ENCODE measurements around the gene AKT1.
"Not testable (repeated sequence)": the region's sequence is repeated elsewhere in the genome, so short reads cannot be mapped to it uniquely, and the experiment has no call there.

Gene AKT1

DNA sequence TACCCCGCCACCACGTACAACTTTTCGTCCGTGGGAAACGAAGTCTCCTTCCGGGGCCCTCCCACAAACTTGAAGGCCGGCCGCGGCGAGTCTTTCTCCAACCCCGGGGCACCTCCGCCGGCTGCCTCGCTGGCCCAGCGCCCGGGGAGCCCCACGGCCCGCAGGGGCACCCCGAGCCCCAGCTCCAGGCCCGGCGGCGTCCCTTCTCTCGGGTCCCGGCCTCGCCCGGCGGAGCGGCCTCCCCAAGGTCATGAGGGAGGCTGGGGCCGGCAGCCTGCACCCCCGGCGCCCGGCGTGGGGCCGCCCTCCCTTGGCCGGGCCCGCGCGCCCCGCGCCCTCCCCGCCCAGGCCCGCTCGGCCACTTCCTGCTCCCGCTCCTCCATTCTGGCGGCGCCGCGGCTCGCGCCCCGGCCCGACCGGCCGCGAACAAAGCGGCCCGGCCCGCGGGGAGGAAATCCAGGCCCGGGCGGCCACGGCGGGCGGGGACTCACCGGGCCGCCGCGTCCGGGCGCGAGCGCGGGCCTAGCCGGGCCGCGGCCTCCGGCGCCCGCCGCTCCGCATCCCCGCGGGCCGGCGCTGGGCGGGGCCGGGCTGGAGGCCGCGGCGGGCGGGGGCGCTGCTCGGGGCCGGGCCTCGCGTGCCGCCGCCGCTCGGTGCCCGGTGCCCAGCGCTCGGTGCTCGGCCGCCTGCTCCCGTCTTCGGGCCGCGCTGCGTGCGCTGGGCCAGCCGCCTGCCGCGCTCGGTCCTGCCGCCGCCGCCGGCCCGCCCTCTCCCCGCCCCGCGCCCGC, at the start of gene AKT1:
Gene AKT1, minus strand, starts transcription at position 756 of the 788 bp plus-strand sequence. CDS start 3,105 bp downstream, outside the sequence.
- no peak for DNase-seq

DNA sequence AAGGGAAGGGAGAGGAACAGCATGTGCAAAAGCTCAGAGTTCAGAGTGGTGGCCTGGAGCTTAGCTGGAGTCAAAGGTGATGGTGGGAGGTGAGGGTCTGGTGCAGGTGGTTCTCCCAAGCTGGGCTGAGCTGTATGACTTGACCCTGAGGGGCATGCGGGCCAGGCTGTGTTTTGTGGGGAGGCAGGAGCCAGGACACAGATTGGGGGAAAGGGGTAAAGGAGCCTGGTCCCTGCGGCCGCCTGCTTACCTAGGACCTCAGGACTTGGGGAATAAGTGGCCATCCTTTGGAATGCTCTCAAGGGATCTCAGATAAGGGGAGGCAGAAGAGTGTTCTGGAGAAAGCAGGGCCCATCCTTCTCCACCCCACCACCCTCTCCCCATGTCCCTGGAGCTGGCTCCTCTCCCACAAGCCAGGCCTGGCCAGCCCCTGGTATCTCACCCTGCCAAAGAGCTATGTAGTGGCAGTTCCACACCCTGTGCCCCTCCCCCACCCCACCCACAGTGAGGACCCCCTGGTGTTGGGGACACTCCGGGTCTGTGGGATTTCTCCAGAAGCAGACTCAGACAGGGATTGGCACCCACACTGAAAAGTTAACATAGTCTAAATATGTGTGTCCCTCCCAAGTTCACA, 49.6 kb upstream of the AKT1 start:
- no peak for DNase-seq

DNA sequence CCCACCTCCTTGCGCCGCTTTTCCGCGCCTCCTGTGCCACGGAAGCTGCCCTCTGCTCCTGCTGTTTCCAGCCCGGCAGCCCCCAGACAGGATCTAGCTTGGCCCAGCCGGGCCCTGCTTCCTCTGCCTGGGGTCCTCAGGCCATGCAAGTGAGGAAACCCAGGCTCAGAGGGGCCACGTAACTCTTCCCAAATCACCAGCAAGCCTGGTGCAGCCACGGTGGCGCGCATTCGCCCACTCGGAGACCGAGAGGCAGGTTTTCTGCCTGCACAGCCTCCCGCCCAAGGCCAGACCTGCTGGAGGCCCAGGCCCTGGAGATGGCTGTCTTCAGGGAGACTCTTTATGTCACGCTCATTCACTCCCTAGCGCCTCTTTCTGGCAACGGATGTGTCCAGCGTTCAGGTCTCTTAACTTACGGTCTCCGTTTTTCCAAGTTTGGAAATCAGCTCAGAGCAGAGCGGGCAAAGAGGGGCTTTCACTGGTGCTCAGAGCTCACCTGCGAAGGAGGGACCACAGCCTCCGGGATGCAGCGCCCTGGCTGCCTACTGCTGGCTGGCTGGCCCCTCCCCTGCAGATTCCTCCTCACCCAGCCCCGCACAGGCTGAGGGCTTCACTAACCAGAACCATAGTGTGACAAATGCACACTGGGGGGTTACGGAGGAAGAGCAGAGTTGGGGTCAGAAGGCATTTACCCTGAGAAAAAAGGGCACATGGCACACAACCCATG, 48.9 kb upstream of the AKT1 start:
- DNase-seq: no peak

DNA sequence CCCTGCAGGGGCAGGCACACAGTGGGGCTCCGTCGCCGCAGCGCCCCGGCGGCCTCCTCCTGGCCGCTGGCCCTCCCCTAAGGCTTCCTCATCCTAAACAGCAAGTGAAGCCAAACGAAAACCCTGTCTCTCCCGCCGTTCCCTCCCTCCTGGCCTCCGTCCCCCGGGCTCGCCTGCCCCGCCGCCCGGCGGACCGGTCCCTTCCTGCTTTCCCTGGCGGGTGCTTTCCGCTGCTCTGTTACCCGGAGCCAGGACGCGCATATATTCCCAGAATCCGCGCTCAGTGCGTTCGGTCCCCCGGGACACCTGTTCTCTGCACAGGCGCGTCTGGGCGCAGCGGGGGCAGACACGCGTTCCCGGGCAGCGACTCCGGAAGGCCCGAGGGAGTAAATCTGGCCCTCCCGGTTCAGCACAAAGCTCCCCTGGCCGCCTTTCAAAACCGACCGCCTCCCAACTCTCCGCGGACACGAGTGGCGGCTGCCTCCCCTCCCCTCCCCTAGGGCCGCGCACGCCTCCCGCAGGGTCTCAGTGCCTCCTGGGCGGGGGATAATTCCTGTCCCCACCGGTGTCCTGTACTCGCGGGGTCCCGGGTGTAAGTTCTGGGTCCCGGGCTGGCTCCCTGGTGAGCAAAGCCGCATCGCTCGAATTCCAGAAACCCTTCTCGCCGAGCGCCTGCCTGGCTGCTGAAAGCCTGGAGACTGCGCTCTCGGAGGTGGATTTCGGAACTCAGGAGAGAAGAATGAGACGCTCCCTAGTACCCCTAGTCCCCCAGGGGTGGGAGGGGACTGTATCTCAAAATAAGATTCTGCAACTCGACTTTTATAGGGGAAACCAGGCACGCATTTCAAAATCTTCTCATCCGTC, 48.1 kb upstream of the AKT1 start:
- no peak for DNase-seq

DNA sequence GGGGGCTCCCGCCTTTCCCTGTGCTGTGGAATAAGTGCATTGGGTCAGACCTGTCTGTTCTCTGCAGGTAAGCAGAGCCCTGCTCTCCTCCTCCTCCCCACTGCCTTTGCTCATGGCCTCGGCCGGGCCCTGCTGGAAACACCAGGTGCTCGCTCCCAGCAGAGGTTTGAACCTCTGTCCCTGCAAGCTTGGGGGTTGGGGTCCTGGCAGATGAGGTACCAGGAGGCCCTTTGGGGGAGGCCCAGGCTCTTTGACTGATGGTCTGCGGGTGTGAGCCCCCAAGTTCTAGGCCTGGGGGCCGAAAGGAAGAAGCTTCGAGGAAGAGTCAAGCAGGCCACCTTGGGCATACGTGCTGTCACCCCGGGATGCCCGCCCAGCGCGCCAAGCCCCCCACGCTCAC, 47.5 kb upstream of the AKT1 start:
- no peak for DNase-seq

DNA sequence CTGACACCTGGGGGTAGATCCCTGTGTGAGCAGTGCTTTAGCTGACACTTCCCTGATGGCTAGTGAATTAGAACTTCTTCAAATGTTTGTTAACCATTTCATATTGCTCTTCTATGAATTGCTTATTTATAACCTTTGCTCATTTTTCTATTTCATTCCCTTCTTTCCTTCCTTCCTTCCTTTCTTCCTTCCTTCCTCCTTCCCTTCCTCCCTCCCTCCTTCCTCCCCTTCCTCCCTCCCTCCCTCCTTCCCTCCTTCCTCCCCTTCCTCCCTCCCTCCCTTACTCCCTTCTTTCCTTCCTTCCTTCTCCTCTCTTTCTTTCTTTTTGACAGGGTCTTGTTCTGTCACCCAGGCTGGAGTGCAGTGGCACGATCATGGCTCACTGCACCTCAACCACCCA, 46.2 kb upstream of the AKT1 start:
- DNase-seq: no peak

DNA sequence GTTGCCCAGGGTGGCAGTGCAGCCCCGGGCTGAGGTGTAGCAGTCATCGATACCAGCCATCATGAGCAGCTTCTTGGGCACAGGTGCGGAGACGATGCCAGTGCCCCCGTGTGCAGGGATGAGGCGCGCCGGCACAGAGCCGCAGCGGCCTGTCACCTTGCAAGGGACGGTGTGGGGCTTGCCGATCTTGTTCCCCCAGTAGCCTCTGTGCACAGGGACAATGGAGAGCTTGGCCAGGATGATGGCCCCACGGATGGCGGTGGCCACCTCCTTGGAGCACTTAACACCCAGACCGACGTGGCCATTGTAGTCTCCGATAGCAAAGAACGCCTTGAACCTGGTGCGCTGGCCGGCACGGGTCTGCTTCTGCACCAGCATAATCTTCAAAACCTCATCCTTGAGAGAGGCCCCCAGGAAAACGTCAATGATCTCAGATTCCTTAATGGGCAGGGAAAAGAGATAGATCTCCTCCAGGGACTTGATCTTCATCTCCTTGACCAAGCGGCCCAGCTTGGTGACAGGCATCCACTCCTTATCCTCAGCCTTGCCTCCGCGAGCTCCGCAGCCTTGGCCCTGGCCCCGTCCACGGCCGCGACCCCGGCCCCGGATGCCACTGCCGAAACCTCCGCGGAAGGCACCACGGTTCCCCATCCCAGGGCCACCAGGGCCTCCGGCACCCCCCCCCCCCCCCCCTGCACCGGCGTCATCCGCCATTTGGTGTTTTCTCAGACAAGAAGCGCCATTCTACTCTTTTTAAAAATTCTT, 40.8 kb upstream of the AKT1 start:
- DNase-seq: not testable (repeated sequence)

DNA sequence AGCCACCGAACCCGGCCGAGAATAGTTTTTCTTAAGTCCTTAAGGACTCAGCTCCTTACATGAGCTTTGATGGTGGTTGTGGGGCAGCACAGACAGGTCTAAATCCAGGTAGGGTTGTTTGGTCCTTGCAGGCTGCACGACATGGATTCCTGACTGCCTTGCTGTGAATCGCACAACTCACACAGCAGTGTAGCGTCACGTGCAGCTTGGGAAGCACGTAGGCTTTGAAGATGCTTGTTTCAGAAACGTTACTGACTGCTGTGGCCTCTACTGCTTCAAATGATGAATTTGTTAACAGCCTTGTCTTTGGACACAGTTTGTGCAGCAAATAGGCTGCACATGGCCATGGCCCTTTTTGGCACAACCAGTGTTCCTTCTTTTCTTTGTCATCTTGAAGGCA, 35.2 kb upstream of the AKT1 start:
- DNase-seq: no peak

DNA sequence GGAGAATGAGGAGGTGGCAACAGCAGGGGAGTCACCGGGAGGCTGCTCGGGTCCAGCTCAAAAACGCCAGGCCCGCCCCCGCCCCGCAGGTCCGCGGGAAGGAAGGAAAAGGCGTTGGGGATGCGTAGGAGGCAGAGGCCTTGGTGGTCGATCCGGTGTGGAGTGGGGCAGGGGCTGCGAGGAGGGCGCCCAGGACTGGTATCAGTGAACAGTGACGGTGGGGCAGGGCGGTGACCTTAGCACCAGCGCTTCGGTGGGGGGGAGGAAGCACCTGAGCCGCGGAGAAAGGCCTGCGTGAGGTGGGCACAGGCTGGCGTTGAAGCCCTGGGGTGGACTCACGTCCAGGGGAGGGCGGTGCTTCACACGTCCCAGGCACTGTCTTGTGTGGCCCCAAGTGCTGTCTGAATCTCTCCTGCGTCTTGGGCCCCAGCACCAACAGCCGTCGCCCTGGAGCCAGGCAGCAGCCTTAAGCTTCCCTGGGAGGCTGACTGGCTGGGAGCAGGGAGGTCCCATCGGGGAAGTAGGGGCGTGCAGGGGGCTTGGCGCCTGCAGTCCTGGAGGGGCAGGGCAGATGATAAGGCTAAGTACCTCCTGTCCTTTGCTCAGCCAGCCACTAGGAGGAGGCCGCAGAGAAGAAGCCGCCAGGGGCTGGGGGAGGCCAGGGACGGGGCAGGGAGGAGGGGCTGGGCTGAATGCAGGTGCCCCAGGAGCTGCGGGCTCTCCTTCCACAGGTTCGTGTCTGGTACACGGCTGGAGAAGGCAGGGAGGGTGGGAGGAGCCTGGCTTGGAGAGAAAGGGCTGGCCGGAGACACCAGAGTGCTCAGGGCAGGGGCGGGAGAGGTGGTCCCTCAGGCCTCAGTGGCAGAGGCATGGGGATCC, 31.9 kb upstream of the AKT1 start:
- no peak for DNase-seq

DNA sequence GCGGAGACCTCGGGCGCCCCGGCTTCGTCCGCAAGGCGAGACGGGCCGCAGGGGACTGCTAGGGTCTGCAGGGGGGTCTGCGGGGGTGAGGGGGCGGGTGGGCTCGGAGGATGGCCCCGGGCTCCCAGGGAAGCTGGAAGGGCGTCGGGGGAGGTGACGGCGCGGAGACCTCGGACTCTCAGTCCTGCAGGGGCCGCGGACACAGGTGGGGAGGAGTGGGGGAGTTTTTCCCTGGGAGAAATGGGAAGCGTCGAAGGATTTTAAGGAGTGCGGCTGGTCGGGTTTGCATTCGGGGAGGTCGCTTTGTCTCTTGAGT, 31.3 kb upstream of the AKT1 start:
- DNase-seq: no peak

DNA sequence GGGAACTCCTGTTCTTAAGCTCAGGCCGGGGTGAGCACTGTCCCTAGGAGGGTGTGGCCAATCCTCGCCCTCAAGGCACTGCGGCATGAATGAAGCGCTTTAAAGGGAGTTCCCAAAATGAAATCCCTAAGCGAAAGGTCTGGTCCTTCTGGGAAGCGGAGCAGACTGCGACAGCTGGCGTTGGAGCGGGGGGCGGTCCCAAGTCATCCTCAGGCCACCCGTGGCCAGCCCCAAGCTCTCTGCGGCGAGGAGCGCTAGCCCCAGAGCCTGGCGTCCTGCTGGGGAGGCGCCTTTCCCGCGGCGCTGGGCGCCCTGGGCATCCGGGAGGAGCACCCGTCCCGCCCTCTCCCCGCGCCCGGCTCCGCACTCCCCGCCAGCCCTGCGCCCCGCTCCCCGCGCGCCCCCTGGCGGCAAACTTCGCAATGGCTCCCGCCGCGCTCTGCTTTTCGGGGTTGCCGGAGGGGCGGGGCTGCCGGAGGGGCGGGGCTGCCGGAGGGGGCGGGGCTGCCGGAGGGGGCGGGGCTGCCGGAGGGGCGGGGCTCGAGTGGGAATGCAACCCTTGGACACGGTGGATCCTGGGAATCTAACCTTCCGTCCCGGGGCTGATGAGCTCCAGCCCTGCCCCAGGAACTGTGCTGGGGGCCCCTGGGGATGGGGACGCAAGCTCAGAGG, 30.8 kb upstream of the AKT1 start:
- DNase-seq: peak; percentile 20

DNA sequence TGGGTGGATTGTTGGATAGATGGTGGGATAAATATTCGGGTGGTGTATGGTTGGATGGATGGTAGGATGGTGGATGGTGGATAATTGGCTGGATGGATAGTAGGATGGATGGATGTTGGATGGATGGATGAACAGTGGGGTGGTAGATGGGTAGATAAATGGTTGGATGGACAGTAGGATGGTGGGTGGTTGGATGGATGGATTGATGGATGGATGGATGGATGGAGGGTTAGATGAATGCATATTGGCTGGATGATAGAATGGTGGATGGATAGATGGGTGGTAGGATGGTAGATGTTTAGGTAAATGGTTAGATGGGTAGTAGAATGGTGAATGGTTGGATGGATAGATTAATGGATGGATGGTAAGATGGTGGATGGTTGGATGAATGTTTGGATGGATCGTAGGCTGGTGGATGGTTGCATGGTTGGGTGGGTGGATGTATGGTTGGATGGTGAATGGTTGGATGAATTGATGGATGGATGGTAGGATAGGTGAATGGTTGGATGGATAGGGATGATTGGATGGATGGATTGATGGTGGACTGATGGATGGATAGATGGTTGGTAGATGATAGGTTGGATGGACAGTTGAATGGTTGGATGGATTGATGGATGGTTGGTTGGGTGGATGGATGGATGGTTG, 28.9 kb upstream of the AKT1 start:
- no peak for DNase-seq

DNA sequence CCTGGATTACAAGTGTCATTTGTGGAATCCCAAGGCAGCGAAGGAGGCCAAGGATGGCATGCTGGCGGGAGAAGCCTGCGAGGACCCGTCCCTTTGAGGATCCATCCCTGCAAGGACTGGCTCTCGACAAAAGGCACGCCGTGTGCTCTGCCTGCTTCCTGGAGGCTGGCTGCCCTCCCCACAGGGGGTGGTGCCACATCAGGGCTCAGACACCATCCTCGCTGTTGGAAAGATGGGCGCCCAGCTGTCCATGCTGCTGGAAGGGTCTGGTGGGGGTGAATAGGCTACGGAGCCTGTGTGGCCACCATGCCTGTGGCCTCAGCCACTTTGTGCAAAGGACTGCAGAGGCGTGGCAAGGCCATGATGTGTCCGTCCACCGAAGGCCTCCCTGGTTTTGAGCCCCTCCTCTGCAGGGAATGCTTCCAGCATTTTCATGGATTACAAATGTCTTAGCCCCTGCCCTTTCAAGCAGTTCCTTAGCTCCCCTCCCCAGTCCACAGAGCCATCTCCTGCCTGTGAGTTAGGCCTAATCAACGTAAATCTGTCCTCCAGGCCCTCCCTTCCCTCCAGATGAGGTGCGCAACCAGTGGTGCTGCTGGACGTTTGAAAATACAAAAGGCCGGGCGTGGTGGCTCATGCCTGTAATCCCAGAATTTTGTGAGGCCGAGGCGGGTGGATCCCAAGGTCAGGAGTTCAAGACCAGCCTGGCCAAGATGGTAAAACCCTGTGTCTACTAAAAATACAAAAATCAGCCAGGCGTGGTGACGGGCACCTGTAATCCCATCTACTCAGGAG, 27.5 kb upstream of the AKT1 start:
- no peak for DNase-seq

DNA sequence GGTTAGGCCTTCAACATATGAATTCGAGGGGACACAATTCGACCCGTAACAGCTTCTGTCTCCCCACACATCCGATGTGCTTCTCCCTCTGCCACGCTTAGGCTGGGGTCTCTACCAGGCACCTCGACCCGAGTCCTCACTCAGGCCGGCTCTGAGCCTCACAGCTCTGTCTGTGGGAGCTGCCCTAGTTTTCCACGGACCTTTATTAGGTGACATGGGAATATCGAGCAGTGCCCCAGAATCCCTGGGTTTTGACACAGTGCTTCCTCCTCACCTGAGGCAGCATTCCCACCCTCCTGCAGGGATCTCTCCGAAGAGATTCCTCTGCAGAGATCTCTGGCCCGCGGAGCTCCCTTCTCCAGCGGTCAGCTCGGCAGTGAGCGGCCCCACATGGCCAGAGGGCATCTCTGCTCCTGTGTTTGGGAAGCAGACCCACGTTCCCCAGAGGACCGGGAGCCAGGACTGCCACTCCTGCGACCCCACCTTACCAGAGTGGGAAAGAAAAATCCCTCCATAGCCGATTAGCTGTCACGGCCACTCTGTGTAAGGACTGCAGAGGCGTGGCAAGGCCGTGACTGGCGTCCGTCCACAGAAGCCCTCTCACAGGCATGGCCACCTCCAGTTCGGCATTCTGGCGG, 26.5 kb upstream of the AKT1 start:
- no peak for DNase-seq

DNA sequence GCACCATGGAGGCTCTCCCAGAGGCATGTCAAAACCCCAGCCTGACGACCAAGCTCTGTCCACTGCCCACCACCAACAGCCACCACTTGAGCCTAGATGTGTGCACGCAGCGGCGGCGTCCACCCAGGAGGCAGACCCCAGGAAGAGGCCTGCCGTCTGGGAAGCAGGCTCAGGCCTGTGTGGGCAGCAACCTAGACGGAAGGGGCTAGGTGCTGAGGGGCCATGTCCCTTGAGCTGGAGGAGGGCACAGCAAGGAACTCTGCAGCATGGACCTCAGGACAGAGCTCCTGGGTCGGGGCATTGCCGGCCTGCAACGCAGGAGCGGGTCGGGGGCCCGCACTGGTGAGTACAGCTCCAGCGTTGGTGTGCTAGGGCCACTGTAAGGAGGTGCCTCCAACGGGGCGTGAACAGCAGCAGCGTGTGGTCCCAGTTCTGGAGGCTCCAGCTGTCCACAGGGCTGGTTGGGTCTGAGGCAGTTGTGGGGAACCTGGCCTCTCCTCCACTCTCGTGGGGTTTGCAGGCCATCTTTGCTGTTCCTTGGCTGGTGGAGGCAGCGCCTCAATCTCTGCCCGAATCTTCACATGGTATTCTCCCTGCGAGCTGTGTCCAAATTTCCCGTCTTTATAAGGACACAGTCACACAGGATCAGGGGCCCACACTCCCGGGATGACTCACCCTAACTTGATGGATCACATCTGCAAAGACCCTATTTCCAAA, 25.8 kb upstream of the AKT1 start:
- no peak for DNase-seq

DNA sequence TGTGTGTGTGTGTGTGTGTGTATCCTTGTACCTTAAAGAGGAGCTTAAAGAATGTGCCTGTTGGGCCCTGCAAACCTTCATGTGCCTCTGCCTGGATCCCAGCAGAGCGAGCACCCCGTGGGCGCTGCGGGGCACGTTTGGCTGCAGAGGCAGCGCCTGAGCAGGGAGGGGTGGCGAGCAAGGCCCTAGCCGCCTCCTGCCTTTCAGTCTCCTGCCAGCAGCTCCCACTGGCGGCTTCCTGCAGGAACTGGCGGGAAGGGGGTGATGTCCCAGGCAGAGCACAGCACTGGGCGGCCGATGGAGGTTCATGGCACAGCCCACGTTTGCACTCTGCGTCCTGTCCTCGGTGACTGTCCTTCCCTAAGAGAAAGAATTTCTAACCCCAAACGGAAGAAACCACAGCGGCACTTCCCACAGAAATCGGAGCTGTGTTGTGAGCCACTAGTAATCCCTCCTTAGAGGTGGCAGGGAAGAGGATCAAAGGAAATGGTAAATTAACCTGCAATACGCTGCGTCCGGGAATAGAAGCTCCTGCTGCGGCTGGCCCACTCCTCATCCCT, 25.2 kb upstream of the AKT1 start:
- DNase-seq: no peak

DNA sequence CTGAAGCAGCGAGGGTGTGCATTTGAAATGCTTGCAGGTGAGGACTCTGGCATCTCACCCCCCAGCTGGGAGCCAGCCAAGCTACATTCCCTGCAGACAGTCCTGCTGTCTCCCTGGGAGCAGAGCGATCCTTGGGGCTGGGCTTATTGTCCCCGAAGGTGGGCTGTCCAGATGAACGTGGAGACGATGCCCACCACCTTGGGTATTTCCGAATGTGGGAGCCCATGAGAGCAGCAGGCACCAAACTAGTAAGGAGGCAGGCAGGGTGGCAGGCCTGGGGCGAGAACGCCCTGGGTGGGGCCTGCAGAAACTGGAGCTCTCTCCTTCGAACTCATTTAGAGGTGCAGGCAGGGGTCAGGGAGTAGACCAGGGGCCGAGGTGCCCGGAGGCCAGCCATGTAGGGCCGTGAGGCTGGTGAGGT, 23.8 kb upstream of the AKT1 start:
- no peak for DNase-seq

DNA sequence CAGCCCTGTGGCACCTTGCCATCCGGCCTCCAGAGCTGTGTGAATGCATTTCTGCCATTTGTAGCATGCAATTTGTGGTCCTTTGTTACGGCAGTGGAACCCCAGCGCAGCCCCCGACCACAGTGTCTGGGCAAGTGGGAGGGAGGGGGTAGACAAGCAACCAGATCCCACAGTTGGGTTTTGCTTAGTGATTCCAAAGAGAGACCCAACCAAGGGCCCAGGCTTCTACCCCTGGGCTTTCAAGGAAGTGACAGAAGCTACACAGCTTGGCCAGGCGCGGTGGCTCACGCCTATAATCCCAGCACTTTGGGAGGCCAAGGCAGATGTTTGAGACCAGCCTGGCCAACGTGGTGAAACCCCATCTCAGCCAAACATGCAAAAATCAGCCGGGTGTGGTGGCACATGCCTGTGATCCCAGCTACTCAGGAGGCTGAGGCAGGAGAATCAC, 23.2 kb upstream of the AKT1 start:
- DNase-seq: no peak
